ENCODE measurements around the gene DMD. TPM values are rescaled to one million over a fixed set of nuclear protein-coding genes. Genes with fewer than 3 reads are reported as not detected.

DMD gene
- total and polyA plus RNA-seq, 2 of the 13 experiments (the other 11 are each of a cell fraction or from before 2014, with no cell fraction given): 17.6 to 25.9 TPM

GRCh38 chrX:31307952-31308351 lies 1903.4 kb downstream of the DMD start (continued):
- TF ChIP-seq PBX2 (CRISPR knock-in tag; IDR thresholded peaks at IDR 0.05) (no peak), ZNF691 (CRISPR knock-in tag; IDR thresholded peaks at IDR 0.05; ENCODE audit: borderline replicate concordance, low read depth) (no peak), SIN3A (IDR thresholded peaks at IDR 0.05; ENCODE audit: borderline replicate concordance, low read depth, low read length) (no peak), MXD4 (CRISPR knock-in tag; IDR thresholded peaks at IDR 0.05) (no peak), ZNF724P (CRISPR knock-in tag; IDR thresholded peaks at IDR 0.05; ENCODE audit: borderline replicate concordance) (no peak), KAT2B (IDR thresholded peaks at IDR 0.05; ENCODE audit: borderline replicate concordance, low read depth, low read length) (no peak)
- TF ChIP-seq, protein P1, sequence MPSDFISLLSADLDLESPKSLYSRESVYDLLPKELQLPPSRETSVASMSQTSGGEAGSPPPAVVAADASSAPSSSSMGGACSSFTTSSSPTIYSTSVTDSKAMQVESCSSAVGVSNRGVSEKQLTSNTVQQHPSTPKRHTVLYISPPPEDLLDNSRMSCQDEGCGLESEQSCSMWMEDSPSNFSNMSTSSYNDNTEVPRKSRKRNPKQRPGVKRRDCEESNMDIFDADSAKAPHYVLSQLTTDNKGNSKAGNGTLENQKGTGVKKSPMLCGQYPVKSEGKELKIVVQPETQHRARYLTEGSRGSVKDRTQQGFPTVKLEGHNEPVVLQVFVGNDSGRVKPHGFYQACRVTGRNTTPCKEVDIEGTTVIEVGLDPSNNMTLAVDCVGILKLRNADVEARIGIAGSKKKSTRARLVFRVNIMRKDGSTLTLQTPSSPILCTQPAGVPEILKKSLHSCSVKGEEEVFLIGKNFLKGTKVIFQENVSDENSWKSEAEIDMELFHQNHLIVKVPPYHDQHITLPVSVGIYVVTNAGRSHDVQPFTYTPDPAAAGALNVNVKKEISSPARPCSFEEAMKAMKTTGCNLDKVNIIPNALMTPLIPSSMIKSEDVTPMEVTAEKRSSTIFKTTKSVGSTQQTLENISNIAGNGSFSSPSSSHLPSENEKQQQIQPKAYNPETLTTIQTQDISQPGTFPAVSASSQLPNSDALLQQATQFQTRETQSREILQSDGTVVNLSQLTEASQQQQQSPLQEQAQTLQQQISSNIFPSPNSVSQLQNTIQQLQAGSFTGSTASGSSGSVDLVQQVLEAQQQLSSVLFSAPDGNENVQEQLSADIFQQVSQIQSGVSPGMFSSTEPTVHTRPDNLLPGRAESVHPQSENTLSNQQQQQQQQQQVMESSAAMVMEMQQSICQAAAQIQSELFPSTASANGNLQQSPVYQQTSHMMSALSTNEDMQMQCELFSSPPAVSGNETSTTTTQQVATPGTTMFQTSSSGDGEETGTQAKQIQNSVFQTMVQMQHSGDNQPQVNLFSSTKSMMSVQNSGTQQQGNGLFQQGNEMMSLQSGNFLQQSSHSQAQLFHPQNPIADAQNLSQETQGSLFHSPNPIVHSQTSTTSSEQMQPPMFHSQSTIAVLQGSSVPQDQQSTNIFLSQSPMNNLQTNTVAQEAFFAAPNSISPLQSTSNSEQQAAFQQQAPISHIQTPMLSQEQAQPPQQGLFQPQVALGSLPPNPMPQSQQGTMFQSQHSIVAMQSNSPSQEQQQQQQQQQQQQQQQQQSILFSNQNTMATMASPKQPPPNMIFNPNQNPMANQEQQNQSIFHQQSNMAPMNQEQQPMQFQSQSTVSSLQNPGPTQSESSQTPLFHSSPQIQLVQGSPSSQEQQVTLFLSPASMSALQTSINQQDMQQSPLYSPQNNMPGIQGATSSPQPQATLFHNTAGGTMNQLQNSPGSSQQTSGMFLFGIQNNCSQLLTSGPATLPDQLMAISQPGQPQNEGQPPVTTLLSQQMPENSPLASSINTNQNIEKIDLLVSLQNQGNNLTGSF (CRISPR knock-in tag; IDR thresholded peaks at IDR 0.05): no peak
- TF ChIP-seq, protein P2, sequence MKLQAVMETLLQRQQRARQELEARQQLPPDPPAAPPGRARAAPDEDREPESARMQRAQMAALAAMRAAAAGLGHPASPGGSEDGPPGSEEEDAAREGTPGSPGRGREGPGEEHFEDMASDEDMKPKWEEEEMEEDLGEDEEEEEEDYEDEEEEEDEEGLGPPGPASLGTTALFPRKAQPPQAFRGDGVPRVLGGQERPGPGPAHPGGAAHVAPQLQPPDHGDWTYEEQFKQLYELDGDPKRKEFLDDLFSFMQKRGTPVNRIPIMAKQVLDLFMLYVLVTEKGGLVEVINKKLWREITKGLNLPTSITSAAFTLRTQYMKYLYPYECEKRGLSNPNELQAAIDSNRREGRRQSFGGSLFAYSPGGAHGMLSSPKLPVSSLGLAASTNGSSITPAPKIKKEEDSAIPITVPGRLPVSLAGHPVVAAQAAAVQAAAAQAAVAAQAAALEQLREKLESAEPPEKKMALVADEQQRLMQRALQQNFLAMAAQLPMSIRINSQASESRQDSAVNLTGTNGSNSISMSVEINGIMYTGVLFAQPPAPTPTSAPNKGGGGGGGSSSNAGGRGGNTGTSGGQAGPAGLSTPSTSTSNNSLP (IDR thresholded peaks at IDR 0.05; ENCODE audit: low read depth, low read length): no peak
- TF ChIP-seq, protein P3, sequence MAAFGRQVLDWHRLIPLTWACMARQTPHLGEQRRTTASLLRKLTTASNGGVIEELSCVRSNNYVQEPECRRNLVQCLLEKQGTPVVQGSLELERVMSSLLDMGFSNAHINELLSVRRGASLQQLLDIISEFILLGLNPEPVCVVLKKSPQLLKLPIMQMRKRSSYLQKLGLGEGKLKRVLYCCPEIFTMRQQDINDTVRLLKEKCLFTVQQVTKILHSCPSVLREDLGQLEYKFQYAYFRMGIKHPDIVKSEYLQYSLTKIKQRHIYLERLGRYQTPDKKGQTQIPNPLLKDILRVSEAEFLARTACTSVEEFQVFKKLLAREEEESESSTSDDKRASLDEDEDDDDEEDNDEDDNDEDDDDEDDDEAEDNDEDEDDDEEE (CRISPR knock-in tag; IDR thresholded peaks at IDR 0.05): no peak
- TF ChIP-seq, protein P4, sequence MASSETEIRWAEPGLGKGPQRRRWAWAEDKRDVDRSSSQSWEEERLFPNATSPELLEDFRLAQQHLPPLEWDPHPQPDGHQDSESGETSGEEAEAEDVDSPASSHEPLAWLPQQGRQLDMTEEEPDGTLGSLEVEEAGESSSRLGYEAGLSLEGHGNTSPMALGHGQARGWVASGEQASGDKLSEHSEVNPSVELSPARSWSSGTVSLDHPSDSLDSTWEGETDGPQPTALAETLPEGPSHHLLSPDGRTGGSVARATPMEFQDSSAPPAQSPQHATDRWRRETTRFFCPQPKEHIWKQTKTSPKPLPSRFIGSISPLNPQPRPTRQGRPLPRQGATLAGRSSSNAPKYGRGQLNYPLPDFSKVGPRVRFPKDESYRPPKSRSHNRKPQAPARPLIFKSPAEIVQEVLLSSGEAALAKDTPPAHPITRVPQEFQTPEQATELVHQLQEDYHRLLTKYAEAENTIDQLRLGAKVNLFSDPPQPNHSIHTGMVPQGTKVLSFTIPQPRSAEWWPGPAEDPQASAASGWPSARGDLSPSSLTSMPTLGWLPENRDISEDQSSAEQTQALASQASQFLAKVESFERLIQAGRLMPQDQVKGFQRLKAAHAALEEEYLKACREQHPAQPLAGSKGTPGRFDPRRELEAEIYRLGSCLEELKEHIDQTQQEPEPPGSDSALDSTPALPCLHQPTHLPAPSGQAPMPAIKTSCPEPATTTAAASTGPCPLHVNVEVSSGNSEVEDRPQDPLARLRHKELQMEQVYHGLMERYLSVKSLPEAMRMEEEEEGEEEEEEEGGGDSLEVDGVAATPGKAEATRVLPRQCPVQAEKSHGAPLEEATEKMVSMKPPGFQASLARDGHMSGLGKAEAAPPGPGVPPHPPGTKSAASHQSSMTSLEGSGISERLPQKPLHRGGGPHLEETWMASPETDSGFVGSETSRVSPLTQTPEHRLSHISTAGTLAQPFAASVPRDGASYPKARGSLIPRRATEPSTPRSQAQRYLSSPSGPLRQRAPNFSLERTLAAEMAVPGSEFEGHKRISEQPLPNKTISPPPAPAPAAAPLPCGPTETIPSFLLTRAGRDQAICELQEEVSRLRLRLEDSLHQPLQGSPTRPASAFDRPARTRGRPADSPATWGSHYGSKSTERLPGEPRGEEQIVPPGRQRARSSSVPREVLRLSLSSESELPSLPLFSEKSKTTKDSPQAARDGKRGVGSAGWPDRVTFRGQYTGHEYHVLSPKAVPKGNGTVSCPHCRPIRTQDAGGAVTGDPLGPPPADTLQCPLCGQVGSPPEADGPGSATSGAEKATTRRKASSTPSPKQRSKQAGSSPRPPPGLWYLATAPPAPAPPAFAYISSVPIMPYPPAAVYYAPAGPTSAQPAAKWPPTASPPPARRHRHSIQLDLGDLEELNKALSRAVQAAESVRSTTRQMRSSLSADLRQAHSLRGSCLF (CRISPR knock-in tag; IDR thresholded peaks at IDR 0.05; ENCODE audit: borderline replicate concordance): no peak
- TF ChIP-seq, protein P5, sequence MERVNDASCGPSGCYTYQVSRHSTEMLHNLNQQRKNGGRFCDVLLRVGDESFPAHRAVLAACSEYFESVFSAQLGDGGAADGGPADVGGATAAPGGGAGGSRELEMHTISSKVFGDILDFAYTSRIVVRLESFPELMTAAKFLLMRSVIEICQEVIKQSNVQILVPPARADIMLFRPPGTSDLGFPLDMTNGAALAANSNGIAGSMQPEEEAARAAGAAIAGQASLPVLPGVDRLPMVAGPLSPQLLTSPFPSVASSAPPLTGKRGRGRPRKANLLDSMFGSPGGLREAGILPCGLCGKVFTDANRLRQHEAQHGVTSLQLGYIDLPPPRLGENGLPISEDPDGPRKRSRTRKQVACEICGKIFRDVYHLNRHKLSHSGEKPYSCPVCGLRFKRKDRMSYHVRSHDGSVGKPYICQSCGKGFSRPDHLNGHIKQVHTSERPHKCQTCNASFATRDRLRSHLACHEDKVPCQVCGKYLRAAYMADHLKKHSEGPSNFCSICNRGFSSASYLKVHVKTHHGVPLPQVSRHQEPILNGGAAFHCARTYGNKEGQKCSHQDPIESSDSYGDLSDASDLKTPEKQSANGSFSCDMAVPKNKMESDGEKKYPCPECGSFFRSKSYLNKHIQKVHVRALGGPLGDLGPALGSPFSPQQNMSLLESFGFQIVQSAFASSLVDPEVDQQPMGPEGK (CRISPR knock-in tag; IDR thresholded peaks at IDR 0.05): no peak

Data from HepG2 (cell line).